EL (cell line): ENCODE measurements around the gene PPWD1.
A peak's percentile ranks its signal among the peaks of the same experiment; 100 is the strongest.

ENCODE experiments used
- DNase-seq: peaks from one replicate; pipeline ENCODE4 v3.0.0-alpha.2; 2016

PPWD1 gene

DNA sequence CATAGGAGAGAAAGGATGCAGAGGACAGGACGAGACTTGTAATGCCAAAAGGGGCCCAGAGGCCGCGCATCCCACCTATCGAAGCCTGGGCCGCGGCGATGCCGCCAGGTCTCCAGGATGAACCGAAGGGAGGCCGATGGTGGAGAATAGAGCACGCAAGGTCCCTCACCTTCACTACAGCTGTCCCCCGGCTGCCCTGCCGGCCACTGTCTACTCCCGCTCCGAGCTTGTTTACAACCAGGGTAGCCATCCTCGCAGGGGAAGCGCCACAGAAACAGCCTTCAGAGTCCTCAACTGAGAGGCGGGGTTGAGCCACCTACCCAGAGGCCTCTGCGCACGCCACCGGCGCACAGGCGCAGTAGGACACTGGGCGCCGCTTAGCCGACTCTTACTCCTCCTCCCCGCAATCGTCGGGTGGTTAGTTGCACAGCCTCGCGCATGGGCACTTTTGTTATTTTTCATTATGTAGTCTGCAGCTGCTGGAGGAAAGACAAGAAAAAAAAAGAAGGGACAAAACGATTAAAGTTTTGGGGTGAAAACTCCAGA lies 61.0 kb downstream of the PPWD1 start, which contains the start of gene TRIM23:
TSS of gene TRIM23 (minus strand) at position 309 of the 546 bp plus-strand sequence. CDS start at position 250, 59 bp downstream.
- DNase-seq, result peak; percentile 93

DNA sequence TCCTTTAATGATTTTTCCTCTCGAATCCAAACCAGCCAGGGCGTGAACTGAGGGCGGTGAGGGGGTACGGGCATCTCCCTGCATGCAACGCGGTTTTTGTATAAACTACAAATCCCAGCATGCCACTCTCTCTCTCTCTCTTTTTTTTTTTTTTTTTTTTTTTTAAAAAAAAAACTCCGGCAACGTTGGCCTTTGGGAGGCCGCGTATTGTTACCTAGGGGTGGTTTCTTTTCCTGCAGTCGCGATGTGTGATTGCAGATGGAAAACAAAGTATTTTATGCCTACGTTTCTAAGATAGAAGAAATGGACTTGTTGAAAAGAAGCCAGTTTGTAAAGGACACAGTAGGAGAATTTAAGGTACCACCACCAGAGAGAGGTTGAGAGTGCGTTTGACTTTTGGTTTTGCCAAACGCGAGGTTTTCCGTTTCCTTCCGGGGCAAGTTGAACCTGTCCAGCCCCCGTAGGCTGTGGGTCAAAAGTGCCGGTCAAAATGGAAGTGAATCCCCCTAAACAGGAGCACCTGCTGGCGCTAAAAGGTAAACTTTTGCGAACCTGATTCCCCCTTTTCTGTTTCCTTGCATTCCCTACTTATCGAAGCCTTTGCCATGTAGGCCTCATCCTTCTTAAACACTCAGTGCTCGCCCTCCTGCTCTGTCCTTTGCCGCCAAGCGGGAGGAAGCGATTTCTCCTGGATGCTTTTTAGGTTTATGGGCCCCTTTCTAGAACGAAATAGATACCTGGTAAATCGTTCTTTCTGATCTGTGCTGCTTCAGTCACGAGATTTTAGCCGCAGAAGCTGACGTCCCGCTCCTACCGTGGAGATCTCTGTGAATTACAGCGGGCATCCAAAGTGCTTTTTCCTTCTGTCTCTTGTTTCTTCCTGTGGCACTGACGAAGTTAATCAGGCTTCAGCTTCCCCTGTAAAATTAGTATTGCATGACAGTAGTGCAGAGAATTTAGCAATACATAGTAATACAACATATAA lies 61.8 kb downstream of the PPWD1 start, which contains the start of the genes SHLD3 and TRAPPC13:
TSS of gene SHLD3 (plus strand) at position 457 of the 985 bp plus-strand sequence. CDS start 4,561 bp downstream, outside the sequence.
TSS of gene TRAPPC13 (plus strand) at position 457 of the 985 bp plus-strand sequence. CDS start at position 491, 34 bp downstream.
- peak; percentile 89 for DNase-seq

DNA sequence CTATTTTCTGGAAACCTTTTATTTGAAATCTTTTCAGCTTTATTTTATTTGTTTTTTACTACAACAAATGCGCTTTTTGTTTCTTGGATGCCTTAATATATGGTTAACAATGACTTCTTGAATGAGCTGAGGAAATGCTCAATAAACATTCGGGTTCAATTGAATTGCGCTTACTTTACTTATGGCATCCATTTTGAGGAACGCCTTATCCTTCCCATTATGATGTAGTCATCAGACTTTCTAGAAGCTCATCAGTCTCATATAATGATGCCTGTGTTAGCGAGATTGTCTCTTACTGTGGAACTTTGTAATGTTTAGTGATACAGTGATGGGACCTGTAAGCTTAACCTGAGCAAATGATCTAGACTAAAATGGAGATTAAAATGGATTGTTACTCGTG lies 62.6 kb downstream of the PPWD1 start:
- no peak for DNase-seq

DNA sequence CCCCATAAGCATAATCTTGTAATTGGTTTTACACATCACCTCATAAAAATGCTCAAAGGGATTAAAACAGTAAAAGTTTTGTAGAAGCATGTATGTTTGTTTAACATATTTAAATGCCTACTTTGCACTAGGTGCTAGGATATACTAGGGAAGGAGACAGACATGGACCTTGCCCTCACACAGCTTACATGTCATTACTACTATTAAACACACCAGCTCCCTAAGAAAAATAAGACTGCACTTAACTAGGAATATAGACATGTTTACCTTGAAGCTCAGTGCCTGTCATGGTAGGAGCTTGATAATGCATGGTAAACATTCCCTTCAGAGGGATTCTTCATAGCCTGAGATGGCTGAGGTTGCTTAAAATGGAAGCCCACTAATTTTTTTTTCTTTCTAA lies 67.9 kb downstream of the PPWD1 start:
- DNase-seq, result no peak
